ENCODE results near the gene SIPA1L3.
"Not testable (repeated sequence)": the region's sequence is repeated elsewhere in the genome, so short reads cannot be mapped to it uniquely, and the experiment has no call there.

Gene SIPA1L3

DNA sequence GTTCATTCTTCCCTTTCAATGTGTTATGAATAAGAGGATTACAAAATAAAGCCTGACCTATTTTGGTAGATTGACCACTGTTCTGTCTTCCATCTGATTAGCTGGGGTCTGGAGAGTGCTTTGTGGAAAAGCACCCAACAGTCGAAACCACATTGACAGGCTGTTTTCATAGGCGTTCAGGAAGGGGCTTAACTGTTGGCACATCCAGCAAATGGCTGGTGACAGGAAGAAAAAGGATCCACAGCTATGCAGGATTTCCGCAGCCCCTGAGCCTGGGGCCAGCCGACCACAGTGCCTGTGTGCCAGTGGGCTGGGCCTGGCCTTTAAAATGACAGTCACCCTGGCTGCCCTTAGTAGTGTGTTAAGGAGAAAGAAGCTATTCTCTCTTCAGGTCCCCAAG is 113.3 kb downstream of the SIPA1L3 start:
- no peak for DNase-seq (ENCODE audit: low spot score)

- DNase-seq (ENCODE audit: low spot score) = no peak
These were observed 114.3 kb downstream of the SIPA1L3 start for GRCh38 chr19:38021352-38021751.

- DNase-seq (ENCODE audit: low spot score) = no peak
These were observed 116.0 kb downstream of the SIPA1L3 start for GRCh38 chr19:38022791-38023670.

DNA sequence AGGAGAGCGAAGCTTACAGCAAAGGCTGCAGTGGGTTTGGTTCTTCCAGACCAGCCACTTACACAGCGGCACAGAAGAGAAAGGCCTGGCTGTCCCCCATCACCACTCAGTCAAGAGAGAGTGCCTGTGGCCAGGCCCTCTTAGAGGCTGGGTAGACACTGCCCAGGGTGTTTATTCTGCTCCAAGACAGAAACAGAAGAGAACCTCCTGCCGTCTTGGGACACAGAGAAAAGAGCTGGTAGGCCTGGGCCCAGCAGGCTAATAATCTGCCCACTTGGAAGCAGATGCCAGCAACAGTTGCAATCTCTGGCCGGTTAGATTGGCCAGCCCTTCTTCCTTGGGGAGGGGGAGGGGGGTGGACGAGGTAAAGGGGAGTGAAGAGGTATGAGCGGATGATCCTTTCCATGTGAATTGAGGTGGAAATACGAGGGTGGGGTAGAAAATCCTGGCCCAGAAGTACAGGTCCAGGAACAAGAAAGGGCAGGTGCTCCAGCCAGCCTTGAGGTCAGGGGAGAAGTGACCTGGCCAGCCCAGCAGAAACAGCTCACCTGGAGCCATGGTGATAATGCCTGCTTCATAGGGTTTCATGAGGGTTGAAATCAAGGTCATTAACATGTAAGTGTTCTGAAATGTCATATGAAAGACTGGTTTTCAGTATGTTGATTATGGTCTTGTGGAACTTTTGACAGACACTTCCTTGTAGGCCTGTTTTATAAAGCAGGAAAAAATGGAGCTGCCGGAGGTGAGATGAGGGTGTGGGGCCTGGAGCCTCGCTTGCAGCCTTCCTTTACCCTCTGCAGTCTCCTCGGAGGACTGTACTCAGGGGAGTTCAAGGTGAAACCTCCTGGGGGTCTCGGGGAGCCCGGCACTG is 116.9 kb downstream of the SIPA1L3 start:
- DNase-seq (ENCODE audit: low spot score) = no peak

DNA sequence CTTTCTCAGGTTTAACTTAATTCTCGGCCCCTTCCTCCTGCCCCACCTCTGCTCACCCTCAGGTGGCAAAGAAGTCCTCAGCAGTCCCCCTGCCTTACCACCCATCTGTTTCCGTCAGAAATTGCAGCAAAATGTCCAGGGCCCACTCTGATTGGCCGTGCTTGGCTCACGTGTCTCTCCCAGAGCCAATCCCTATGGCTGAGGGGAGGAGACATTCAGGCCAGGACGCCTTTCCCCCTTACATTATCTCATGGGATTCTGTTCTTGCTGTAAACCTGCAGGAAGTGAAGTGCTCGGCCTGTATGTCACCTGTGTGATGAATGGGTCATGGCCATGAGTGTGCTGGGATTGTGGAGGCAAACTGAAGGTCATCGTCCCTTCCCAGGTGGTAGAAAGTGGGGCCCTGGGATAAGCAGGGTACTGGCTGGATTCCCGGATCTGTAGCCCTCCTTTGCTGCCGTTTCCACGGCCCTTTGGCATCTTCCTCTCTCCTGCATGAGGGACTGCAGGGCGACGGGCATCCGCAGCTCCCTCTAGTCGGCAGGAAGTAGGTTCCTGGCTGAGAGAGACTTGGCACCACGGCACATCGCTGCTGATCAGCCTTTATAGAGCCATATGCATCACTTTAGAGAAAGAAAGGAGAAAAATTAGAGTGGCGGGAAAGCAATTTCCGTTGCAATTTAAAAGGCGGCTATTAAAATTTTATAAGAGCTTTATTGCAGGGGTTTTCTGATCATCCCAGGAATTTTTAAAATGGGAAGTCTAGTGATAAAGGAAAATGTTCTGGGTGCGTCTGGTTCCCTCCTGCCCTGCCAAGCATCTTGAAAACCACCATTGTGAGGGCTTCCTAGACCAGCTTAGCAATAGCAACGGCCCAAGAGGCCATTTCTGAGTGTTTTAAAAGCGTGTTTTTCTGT is 118.2 kb downstream of the SIPA1L3 start:
- DNase-seq (ENCODE audit: low spot score) = no peak

DNA sequence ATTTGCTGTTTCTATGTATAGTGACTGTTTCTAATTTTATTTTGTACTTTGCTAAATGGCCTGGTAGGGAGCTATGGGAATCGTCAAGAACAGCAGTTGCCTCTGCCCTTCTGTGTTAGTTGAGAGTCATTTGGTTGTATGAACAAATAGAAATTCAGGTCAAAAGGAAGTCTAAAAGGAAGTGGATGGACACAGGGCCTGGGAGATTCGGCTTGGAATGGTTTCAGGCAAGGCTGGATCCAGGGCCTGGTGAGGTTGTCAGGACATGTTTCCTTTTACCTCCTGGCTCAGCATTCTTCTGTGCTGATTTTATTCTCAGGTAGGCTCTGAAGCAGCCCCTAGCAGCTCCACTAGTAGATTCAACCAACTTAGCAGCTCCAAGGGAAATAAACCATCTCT is 118.9 kb downstream of the SIPA1L3 start:
- no peak for DNase-seq (ENCODE audit: low spot score)

GRCh38 chr19:38028913-38029510 is 122.0 kb downstream of the SIPA1L3 start:
- no peak for DNase-seq (ENCODE audit: low spot score)

DNA sequence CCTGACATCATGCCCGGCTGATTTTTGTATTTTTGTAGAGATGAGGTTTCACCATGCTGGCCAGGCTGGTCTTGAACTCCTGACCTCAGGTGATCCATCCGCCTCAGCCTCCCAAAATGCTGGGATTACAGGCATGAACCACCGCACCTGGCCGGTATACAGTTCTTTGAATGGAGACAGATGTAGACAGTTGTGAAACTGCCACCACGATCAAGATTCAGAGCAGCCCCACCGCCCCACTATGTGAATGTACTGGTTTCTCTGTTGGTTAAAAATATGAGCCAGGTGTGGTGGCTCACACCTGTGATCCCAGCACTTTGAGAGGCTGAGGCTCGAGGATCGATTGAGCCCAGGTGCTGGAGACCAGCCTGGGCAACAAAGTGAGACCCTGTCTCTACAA is 123.0 kb downstream of the SIPA1L3 start:
- not testable (repeated sequence) for DNase-seq (ENCODE audit: low spot score)

DNA sequence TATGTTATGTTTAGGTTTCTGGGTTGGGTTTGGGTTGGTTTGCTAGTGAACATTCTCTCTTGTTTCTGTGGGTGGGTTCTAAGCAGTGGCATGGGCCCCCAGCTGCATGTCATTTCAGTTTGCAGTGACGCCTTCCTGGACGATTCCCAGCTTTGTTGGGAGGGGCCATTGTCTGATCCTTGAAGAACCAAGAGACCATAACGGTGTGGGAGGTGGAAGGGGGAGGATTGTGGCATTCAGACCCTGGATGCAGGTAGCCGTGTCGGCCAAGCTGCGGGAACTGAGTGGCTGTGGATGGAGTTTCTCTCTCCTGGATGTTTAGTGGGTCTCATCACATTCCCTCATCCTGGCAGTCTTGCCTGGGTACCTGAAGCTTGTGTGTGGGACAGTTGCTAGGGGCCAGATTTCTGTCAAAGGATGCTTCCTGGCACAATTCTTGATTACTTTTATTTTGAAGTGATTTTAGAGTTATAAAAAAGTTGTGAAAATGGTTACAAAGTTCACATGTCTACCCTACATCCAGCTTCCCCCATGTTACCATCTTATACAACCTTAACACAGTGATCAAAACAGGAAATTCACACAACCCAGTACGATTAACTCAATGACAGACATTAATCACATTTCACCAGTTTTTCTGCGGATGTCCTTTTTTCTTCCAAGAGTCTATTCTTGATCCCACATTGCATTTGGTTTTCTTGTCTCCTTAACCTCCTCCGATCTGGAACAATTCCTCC is 123.8 kb downstream of the SIPA1L3 start:
- no peak for DNase-seq (ENCODE audit: low spot score)

GRCh38 chr19:38031423-38031770 is 124.4 kb downstream of the SIPA1L3 start:
- no peak for DNase-seq (ENCODE audit: low spot score)

GRCh38 chr19:38032151-38032550 is 125.1 kb downstream of the SIPA1L3 start:
- no peak for DNase-seq (ENCODE audit: low spot score)

GRCh38 chr19:38032951-38033350 is 125.9 kb downstream of the SIPA1L3 start:
- DNase-seq (ENCODE audit: low spot score) = no peak

- no peak for DNase-seq (ENCODE audit: low spot score)
These were observed 126.9 kb downstream of the SIPA1L3 start for GRCh38 chr19:38033658-38034491.

GRCh38 chr19:38034492-38034860 is 127.5 kb downstream of the SIPA1L3 start:
- no peak for DNase-seq (ENCODE audit: low spot score)

DNA sequence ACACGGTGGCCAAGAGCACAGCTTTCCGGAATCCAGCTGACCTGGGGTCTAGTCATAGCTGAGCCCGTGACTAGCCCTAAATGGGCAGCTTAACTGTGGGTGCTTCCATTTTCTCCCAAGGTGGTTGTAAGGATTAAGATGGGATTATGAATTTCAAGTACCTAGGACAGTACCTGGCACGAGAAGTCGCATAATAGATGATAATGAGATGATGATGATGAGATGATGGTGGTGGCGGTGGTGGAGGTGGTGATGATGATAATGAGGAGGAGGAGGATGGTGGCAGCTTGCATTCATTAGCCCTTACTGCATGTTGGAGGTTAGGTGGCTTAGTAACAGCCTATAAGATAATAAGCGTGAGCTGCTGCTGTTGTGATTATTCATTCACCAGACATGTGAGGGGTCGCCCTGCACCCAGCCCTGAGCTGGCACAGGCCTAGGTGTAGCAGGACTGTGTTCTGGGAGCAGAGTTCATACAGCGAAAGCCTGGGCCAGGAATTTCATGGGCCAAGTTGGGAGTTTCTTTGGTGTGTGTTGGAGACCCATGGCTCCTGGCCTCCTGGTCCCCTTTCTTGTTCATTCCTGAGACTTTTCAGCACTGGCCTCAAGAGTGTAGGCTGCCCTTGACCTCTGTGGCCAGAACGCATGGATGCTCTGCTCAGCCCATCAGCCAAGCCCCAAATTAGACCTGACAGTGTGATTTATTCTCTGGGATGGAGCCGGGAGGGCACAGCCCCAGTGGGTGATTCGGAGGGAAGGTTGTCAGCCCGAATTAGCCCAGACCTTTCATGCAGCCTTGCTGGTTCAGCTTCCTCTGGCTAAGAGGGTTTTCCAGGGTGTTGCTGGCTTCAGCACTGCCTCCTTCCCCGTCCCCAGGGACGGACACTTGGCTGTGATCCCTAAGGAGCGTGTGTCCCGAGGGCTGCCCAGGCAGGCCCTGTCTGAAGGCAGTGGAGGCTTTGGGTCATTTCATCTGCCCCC is 128.8 kb downstream of the SIPA1L3 start:
- no peak for DNase-seq (ENCODE audit: low spot score)

DNA sequence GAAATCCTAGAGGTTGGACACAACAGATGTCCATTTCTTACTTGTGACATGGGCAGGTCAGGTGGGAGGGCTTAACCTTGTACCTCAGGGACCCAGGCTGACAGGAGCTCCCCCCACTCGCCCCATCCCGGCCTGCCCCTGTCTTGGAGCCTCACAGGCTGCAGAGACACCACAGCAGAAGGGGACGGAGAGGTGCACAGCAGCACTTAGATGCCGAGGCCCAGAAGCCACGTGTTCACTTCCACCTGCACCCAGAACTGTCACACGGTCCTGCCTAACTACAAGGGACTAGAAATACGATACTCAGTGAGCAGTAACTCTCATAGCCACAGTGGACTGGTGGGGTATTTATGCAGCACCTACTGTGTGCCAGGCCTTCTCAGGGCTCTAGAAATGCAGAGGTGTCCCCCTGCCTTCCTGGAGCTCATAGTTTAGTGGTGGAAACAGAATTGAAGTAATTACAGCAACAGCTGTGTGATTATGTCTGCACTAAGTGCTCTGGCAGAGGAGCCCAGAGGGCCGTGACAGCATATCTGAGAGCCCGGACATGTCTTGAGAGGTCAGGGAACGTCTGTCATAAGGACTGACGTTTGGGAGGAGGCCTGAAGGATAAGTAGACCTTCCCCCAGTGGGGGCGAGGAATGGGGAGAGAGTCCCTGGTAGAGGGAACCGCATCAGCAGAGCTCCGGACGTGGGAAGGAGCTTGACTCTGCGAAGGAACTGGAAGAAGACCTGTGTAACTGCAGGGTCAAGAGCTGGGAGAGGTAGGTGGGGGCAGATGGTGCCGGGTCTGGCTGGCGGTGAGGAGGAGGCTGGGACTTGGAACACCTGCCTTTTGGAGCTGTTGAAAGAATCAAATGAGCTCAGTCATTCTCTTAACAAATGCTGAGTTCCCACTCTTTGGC is 130.0 kb downstream of the SIPA1L3 start:
- no peak for DNase-seq (ENCODE audit: low spot score)

GRCh38 chr19:38039966-38040365 is 133.0 kb downstream of the SIPA1L3 start:
- no peak for DNase-seq (ENCODE audit: low spot score)

- no peak for DNase-seq (ENCODE audit: low spot score)
These were observed 135.1 kb downstream of the SIPA1L3 start for GRCh38 chr19:38042132-38042531.
